GM18499 (cell line): ENCODE measurements around the gene ZNF326.

Source experiments
- ATAC-seq: cut with Tn5 transposase; IDR thresholded peaks from one replicate; pipeline ENCODE4 v1.9.1; 2021; ENCODE audit warnings: moderate number of reproducible peaks; ENCODE audit not compliant: insufficient read depth, unreplicated experiment

The ZNF326 gene

DNA sequence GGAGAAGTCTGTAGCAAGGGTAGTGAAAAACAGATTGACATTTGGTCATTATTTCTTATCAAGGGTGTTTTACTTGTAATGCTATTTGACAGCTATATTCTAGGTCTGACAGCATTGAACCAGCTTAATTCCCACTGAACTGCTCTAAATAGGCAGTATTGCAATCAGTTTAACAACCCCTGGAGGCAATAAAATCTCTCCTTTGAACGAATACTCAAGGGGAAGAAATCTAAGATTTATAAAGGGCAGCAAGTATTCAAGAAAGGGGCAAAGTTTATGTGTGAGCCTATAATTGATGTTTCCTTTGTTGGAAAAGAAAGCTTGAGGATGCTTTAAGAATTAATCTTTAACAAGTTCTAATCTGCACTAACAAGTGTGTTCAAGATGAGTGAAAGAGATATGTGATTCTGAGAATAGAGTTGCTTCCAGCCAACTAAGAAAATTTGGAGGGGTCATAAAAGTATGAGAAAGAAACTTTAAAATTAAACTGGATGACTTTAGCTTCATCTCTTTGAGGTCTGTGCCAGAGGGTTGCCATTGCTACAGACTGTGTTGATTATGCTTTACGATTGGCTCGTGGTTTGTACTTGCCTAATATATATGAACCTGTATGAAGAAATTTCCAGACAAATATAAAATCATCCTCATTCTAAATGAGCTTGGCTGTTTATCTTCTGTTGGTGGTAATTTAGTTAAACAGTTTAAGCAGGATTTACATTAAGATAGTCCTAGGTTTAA is 72.5 kb downstream of the ZNF326 start:
- ATAC-seq: no peak

DNA sequence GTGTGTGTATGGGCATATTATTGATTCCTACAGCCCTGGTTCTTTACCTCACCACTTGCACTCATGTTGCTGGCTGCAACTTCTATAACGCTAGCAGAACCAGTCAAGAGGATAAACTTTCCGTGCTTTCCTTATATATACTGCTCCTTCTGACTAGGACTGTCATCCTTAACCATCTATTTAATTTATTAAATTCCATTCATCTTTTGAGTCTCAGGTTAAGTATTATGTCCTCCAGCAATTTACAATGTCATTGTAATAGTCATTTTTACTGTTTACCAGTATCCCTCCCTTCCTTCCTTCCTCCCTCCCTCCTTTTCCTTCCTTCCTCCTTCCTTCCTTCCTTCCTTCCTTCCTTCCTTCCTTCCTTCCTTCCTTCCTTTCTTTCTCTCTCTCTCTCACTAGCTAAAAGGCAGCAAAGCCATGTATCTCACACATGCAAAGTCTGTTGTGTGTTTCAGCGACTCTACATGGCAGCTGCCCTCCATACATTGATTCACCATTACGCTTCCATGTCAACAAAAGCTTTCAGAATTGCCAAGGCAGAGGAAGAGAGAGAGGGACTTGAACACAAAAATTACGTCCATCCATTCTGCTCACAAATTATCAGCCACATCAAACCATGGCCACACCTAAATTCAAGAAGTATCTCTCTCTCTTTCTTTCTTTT is 73.8 kb downstream of the ZNF326 start:
- no peak for ATAC-seq

GRCh38 chr1:90074137-90074536 is 79.2 kb downstream of the ZNF326 start:
- ATAC-seq: no peak

- no peak for ATAC-seq
Measured at GRCh38 chr1:90074566-90074965, 79.7 kb downstream of the ZNF326 start.

DNA sequence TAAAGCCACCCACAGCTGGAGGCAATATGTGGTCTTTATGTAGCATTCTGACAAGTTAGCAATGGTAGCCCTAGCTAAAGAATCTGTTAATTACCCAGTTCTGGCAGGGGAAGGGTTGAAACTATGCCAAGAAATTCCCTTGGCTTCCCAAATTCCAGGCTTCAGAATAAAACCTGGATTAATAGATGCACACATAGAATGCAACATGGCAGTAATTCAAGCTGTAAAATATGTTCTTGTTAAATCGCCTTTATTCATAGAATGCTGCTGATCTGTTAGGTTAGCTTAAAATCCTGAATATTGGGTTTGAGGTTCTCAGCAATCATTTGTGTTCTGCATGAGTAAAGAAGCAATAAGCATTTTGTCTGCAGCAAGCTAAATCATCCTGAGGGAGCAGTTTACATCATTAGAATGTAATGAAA is 80.1 kb downstream of the ZNF326 start:
- no peak for ATAC-seq

DNA sequence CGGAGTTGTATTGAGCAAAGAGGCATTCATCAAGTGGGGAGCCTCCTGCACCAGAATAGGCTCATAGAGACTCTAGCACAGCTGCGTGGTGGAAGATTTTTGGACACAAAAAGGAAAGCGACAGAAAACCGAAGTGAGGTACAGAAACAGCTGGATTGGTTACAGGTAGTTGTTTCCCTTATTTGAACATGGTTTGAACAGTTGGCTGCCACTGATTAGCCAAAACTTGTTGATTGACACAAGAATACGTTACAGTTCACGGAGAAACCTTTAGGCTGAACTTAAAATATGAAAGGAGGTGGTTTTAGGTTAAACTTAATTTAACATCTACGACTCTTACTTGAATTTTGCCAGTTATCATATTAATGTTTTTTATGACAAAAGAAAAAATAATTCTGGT is 89.1 kb downstream of the ZNF326 start:
- ATAC-seq: no peak
